Activated CD4-positive, CD25-positive, alpha-beta regulatory T cell treated with anti-CD3 and anti-CD28 coated beads, Interleukin-2, amount 50 U/mL, for 24 hours (primary cell): ENCODE measurements around the gene EBLN2.

ENCODE experiments used
- ATAC-seq, 2 donors: fragments of 150-1000 bp; cut with Tn5 transposase; one replicate each; pipeline ENCODE4 v1.10.0; 2021; ENCODE audit warnings: mild to moderate bottlenecking in 1 of 2, moderate library complexity in 1 of 2

The EBLN2 gene

DNA sequence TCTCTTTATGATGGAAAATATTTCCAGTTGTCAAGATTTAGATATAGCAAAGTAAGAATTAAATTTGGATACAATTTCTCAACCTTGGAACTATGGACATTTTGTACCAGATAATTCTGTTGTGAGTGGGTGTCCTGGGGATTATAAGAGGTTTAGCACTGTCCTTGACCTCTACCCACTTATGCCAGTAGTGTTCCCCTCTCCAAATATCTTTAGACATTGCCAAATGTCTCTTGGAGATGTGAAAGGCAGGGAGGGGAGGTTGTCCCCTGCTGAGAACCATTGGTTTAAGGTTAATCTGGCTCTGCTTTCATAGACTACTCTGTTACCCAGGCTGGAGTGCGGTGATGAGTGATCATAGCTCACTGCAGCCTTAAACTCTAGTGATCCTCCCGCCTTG is at the start of gene EBLN2:
TSS of gene EBLN2 (plus strand) at position 244 of the 400 bp plus-strand sequence. CDS start 423 bp downstream, outside the sequence.
- ATAC-seq: no peak

DNA sequence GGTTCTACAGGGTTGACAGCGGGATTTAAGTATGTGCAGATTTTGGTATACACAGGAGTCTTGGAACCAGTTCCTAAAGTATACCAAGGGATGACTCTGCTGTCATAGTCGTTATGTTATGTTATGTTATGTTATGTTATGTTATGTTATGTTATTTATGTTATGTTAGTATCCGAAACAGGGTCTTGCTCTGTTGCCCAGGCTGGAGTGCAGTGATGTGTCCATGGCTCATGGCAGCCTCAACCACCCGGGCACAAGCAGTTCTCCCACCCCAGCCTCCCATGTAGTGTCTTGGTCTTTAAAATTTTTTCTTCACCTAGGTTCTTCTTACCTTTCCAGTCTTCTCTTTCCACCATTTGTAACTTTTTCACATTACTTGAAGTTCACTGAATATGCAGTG is 43.2 kb upstream of the EBLN2 start:
- ATAC-seq: no peak

DNA sequence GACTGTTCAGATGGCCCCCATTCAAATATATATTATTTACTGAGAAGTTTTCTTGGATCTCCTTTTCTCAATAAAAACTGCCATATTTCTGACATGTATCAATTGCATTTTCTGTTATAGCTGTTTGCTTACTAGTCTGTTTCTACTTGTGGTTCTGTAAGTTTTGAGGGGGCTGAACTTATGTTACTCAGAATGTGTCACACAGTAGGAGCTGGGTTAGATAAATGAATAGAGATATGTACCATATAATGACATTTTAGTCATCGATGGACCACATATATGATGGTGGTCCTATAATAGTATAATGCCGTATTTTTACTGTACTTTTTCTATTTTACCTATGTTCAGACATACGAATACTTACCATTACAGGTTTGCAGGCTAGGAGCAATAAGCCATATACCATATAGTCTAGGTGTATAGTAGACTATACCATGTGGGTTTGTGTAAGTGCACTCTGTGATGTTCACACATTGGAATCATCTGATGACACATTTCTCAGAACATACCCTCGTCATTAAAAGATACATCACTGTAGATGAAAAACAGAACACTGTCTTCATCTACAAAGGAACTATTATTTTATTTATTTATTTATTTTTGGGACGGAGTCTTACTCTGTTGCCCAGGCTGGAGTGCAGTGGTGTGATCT is 42.5 kb upstream of the EBLN2 start:
- peak; percentile 87 to 96 for ATAC-seq

GRCh38 chr3:73021301-73021835 is 40.1 kb upstream of the EBLN2 start:
- ATAC-seq: no peak

- ATAC-seq: no peak
Observed at GRCh38 chr3:73024836-73025235, 36.6 kb upstream of the EBLN2 start.

DNA sequence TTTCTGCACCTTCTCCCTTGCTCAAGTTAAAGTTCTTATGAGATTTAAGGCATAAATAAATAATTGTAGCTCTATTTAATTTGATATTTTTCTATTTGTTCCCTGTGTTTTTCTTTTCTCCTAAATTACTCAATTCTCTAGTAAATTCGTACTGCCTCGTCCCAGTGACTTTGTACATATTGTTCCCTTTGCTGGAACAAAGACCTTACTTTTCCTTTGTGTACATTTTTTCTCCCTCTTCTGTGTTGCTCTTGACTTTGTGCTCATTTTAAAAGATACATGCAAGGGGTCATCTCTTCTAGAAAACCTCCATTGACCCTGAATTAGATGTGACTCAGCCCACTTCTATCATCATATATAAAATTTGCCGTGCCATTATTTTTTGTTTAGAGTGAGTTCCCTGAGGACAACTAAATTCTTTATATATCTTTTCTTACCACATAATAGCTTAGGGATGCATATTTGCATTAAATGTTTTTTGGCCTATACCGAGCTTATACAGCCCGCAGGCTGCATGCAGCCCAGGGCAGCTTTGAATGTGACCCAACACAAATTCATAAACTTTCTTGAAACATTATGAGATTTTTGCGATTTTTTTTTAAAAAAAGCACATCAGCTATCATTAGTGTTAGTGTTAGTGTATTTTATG is 35.2 kb upstream of the EBLN2 start:
- no peak for ATAC-seq

GRCh38 chr3:73026760-73027113 is 34.7 kb upstream of the EBLN2 start:
- no peak for ATAC-seq

DNA sequence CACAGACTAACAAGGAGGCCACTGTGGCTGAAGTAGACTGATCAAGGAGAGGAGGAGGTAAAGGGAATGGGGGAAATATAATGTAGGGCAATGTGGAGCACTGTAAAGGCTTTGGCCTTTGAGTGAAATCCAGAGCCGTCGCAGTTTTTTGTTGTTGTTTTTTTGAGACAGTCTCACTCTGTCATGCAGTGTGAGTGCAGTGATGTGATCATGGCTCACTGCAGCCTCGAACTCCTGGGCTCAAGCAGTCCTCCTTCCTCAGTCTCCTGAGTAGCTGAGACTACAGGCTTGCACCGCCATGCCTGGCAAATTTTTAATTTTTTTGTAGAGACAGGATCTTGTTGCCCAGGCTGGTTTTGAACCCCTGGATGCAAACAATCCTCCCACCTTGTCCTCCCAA is 32.7 kb upstream of the EBLN2 start:
- peak in 1 of 2 donors; percentile 34 for ATAC-seq

GRCh38 chr3:73029321-73029796 is 32.1 kb upstream of the EBLN2 start:
- ATAC-seq: peak; percentile 95 to 96

GRCh38 chr3:73030073-73030597 is 31.3 kb upstream of the EBLN2 start:
- ATAC-seq: no peak

DNA sequence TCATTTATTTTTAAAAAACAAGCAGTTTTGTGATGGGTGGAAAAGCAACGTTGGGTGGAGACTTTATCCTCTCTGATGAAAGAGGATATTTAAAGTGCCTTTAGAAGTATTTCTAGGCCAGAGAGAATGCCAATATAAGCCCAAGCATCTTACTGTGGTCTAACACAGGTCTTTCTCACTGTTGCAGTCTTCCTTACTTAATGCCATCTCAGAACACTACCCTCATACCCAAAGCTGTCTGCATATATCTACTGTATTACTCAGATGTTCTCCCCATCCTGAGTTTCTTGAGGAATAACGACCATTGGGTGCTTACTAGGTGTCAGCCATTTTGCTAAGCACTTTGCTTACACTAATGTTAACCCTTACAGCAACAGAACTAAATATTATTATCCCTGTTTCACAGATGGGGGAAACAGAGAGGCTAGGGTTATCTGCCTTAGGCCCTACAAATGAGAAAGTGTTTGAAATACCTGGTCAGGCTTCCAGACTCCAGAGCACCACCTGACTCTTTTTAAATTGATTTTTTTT is 29.8 kb upstream of the EBLN2 start:
- ATAC-seq: no peak

GRCh38 chr3:73036694-73037591 is 24.5 kb upstream of the EBLN2 start:
- ATAC-seq: peak; percentile 44 to 65

DNA sequence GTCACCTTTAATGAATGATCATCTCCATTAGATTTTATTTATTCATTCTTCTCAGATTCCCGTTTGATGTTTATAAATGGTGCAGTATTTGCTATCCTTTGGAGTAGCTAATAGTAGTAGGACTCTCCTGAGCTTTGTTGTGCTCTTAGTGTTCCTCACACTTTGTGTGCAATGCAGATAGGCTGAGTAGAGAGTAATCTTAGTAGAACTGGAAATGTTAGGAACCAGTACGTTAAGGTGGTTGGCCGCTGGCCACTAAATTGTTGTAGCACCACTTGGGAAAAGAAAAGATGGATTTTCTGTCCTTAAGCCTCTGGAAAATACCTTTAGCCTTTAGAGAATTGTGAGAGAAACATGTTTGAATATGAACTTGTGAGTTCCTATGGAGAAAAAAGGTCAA is 19.9 kb upstream of the EBLN2 start:
- no peak for ATAC-seq

DNA sequence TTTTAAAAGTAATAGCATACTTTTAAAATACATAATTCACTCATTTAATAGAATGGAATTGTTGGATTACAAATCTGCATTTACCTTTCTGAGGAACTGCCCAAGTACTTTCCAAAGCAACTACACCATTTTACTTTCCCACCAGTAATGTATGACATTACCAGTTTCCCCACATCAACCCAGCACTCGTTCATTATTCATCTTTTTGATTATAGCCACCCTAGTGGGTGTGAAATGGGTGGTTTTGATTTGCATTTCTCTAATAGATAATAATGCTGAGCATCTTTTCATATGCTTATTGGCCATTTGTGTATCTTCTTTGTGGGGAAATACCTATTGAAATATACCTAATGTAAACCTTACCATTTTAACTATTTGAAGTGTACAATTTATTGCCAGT is 18.0 kb upstream of the EBLN2 start:
- ATAC-seq: peak; percentile 41 to 68

DNA sequence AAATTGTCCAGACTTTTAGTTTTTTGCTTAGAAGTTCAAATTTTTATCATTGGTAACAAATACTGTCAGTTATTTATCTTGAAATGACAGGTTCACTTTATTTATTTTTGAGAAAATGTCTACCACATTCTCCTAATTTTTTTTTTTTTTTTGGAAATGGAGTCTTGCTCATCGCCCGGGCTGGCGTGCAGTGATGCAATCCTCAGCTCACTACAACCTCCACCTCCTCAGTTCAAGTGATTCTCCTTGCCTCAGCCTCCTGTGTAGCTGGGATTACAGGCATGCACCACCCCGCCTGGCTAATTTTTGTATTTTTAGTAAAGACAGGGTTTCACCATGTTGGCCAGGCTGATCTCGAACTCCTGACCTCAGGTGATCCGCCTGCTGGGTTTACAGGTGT is 16.1 kb upstream of the EBLN2 start:
- no peak for ATAC-seq

DNA sequence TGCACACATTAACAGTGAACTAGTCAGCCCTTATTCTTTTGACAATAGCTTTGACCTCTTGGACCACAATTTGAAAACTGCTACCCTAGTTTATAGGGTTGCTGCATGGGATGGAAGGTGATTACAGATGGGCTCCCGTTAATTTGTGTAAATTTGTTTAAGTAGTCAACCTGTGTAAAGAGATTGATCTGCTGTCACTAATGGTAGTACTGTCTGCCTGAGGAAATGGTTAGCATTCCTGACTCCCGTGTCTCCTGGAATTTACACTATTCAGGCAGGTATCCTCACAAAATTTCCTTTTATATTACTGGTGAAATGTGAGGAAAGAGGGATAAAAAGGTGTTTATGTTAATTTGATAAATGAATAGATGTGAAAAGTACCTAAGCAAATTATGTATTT is 15.3 kb upstream of the EBLN2 start:
- no peak for ATAC-seq

DNA sequence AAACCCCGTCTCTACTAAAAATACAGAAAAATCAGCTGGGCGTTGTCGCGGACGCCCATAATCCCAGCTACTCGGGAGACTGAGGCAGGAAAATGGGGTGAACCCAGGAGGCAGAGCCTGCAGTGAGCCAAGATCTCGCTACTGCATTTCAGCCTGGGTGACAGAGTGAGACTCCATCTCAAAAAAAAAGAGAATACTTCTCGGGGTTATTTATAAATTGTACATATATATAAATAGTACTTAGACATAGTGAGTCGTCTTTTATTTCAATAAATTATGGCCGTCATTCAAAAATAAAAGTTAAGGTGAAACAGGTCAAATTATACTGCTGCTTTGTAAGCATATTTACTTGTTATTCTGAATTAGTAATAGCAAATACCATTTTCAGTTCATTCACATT is 12.1 kb upstream of the EBLN2 start:
- ATAC-seq: no peak

- no peak for ATAC-seq
Observed at GRCh38 chr3:73052857-73053256, 8.6 kb upstream of the EBLN2 start.

DNA sequence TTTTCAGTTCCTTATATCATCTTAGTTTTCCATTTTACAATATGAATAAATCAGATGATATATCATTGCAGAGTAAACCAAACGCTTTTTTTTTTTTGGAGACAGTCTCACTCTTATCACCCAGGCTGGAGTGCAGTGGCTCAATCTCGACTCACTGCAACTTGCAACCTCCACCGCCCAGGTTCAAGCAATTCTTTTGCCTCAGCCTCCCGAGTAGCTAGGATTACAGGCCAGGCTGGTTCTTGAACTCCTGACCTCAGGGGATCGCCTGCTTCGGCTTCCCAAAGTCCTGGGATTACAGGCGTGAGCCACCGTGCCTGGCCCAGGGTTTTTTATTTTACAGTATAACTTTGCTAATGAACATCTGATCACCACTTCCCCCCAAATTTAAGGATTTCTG is 5.9 kb upstream of the EBLN2 start:
- no peak for ATAC-seq

DNA sequence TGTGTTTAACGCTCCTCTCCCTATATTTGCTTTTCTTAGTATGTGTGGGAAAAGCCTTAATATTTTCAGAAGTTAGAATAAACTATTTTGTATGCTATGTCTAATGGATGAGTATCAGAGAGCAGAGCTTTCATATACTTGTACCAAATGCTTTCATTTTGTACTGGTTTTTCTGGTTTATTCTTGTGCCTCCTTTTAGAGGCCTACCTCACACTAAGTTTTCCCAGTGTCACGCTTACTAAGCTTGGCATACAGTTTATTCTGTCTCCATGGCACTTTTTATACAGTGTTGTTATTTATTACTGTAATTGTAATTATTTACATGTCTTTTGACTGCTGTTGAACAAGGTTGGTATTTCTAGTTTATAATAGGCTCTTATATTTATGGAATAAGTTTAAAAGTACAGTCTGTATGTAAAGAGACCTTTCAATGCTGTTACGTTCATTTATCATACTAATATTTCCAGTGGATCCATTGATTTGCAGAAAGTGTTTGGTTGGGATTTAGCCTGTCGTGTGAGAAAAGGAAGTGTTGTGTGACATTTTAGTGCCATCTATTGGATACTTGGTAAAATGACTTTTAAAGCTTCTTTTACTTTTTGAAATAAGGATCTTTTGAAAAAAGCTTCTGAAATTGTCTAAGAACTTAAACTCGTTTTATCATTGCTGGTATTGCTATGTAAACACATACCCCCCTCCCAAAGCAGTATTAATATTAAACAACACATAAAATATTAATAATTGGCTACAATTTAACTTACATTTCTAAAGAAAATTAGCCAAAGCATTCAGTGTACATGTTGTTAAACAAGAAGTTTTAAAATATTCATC is 5.2 kb upstream of the EBLN2 start:
- ATAC-seq: no peak

GRCh38 chr3:73056845-73057150 is 4.7 kb upstream of the EBLN2 start:
- ATAC-seq: no peak

DNA sequence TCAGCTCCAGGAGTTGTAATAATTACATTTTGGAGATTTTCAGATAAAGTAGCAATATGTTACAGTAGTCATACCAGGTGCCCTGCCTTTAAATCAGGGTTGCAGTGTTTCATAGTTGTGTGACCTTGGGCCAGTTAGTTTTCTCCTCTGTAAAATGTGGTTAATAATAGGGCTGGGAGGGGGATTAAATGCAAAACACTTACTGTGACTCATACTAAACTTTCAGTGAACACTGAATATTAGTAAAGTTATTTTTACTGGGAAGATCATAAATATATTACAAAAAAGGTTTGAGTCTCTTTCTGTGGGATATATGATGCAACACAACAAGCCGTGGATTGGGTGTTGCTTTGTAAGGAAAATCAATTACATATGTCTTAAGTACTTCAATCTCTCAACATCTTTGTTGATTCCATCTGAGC is 1.1 kb upstream of the EBLN2 start:
- no peak for ATAC-seq
